Measurements from ENCODE around the gene LSAMP.

Gene LSAMP

GRCh38 chr3:115833074-115833473, 612.2 kb downstream of the LSAMP start:
- no peak overlapping the region for H2BK15ac ChIP-seq (replicated peaks; ENCODE audit: low read depth)
- H3K4me2 ChIP-seq (ENCODE audit: low read length): no peak overlapping the region
- H3K4ac ChIP-seq (ENCODE audit: low read depth, low read length): no peak overlapping the region
- no peak overlapping the region for H3K27ac ChIP-seq (ENCODE audit: low read depth, low read length)
- no peak overlapping the region for H4K5ac ChIP-seq (ENCODE audit: low read length)
- no CpG with 5 or more reads among the region's 2 CpGs for WGBS (ENCODE audit: extremely low coverage, insufficient coverage, low lambda C conversion rate)
- no peak overlapping the region for H3K9ac ChIP-seq (ENCODE audit: low read length)
- no peaks in the 10 kb centered on the region for H3K79me1 ChIP-seq (ENCODE audit: low read length)
- no peak overlapping the region for H3K56ac ChIP-seq (ENCODE audit: low read length)
- no peaks in the 10 kb centered on the region for H3K27me3 ChIP-seq (ENCODE audit: insufficient read depth, low read length, poor library complexity)
- no peaks in the 10 kb centered on the region for H3K36me3 ChIP-seq (ENCODE audit: control insufficient read depth, insufficient read depth, low read length)
- no peak for DNase-seq
- no peak overlapping the region for H2BK5ac ChIP-seq (ENCODE audit: low read length)
- no peak overlapping the region for H2BK120ac ChIP-seq (ENCODE audit: low read depth, low read length)
- no peak overlapping the region for H3K18ac ChIP-seq (ENCODE audit: low read length)
- peaks cover 2% of the 10 kb centered on the region for H3K4me1 ChIP-seq (ENCODE audit: control insufficient read depth, low read depth, low read length)
- no peaks in the 10 kb centered on the region for H3K79me2 ChIP-seq (ENCODE audit: control insufficient read depth, insufficient read depth, low read length)
- no peak overlapping the region for H3K4me3 ChIP-seq (ENCODE audit: low read length)
- no peak overlapping the region for H4K8ac ChIP-seq (ENCODE audit: low read depth, low read length)
- H2AK5ac ChIP-seq (ENCODE audit: low read length): no peak overlapping the region
- no peak overlapping the region for H3K23ac ChIP-seq (ENCODE audit: low read length)

- Histone ChIP-seq H3K36me3 (ENCODE audit: control insufficient read depth, insufficient read depth, low read length) (no peaks in the 10 kb centered on the region), H3K9ac (ENCODE audit: low read length) (no peak overlapping the region), H2BK120ac (ENCODE audit: low read depth, low read length) (no peak overlapping the region), H3K18ac (ENCODE audit: low read length) (no peak overlapping the region), H3K4me2 (ENCODE audit: low read length) (no peak overlapping the region), H3K27ac (ENCODE audit: low read depth, low read length) (no peak overlapping the region), H3K79me1 (ENCODE audit: low read length) (no peaks in the 10 kb centered on the region), H3K4me1 (ENCODE audit: control insufficient read depth, low read depth, low read length) (peaks cover 2% of the 10 kb centered on the region), H4K5ac (ENCODE audit: low read length) (no peak overlapping the region), H4K8ac (ENCODE audit: low read depth, low read length) (no peak overlapping the region), H2BK15ac (replicated peaks; ENCODE audit: low read depth) (no peak overlapping the region), H3K4me3 (ENCODE audit: low read length) (no peak overlapping the region), H3K23ac (ENCODE audit: low read length) (no peak overlapping the region), H3K56ac (ENCODE audit: low read length) (no peak overlapping the region), H3K4ac (ENCODE audit: low read depth, low read length) (no peak overlapping the region), H3K27me3 (ENCODE audit: insufficient read depth, low read length, poor library complexity) (no peaks in the 10 kb centered on the region), H3K79me2 (ENCODE audit: control insufficient read depth, insufficient read depth, low read length) (no peaks in the 10 kb centered on the region), H2AK5ac (ENCODE audit: low read length) (no peak overlapping the region), H2BK5ac (ENCODE audit: low read length) (no peak overlapping the region)
- WGBS (ENCODE audit: extremely low coverage, insufficient coverage, low lambda C conversion rate): no CpG with 5 or more reads among the region's 3 CpGs
- DNase-seq: no peak
These were observed 613.0 kb downstream of the LSAMP start for GRCh38 chr3:115832265-115832664.

- DNase-seq: no peak
These were observed 613.4 kb downstream of the LSAMP start for GRCh38 chr3:115831864-115832263.

DNA sequence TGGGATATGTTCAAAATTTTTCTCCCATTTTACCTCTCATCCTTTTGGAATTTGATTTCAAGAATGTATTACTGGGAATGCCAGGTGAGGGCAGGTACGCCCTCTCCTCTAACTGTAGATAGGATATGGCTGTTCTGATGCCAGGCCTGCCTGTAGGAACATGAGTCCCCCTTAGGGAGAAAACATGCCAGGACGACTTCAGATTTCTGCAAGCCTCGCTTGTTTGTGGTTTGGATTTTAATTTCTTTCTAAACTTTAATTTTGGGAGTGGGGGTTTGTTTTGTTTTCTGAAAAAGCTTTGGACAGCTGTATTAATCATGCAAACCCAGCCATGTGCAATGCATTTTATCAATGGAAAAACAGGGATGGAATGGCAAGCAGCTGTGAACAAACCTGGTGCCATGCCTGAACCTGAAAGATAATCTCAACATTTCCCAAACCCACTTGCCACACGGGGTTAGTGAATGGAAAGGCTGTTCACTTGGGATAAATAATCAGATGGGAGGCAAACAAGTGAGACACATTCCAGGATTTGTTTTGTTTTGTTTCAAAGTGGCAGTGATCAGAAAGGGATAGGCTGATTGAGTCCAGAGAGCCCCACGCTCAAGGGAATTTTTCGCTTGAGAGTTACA, 614.4 kb downstream of the LSAMP start:
- Histone ChIP-seq H3K4ac (ENCODE audit: low read depth, low read length) (no peak overlapping the region), H3K18ac (ENCODE audit: low read length) (peak overlapping the region; percentile 30), H3K27ac (ENCODE audit: low read depth, low read length) (no peak overlapping the region), H3K79me1 (ENCODE audit: low read length) (no peaks in the 10 kb centered on the region), H4K8ac (ENCODE audit: low read depth, low read length) (no peak overlapping the region), H4K5ac (ENCODE audit: low read length) (no peak overlapping the region), H2BK120ac (ENCODE audit: low read depth, low read length) (no peak overlapping the region), H3K9ac (ENCODE audit: low read length) (no peak overlapping the region), H3K79me2 (ENCODE audit: control insufficient read depth, insufficient read depth, low read length) (no peaks in the 10 kb centered on the region), H3K56ac (ENCODE audit: low read length) (no peak overlapping the region), H3K36me3 (ENCODE audit: control insufficient read depth, insufficient read depth, low read length) (no peaks in the 10 kb centered on the region), H2AK5ac (ENCODE audit: low read length) (no peak overlapping the region), H3K4me1 (ENCODE audit: control insufficient read depth, low read depth, low read length) (peaks cover 2% of the 10 kb centered on the region), H3K4me2 (ENCODE audit: low read length) (no peak overlapping the region), H2BK15ac (replicated peaks; ENCODE audit: low read depth) (no peak overlapping the region), H3K23ac (ENCODE audit: low read length) (no peak overlapping the region), H2BK5ac (ENCODE audit: low read length) (no peak overlapping the region), H3K27me3 (ENCODE audit: insufficient read depth, low read length, poor library complexity) (no peaks in the 10 kb centered on the region), H3K4me3 (ENCODE audit: low read length) (no peak overlapping the region)
- WGBS (ENCODE audit: extremely low coverage, insufficient coverage, low lambda C conversion rate): no CpG with 5 or more reads among the region's 6 CpGs
- DNase-seq: no peak

More at GRCh38 chr3:115831864-115832263, 613.4 kb downstream of the LSAMP start:
- no peak overlapping the region for H3K4ac ChIP-seq (ENCODE audit: low read depth, low read length)
- H2BK120ac ChIP-seq (ENCODE audit: low read depth, low read length): no peak overlapping the region
- no CpG with 5 or more reads among the region's 1 CpG for WGBS (ENCODE audit: extremely low coverage, insufficient coverage, low lambda C conversion rate)
- no peak overlapping the region for H3K23ac ChIP-seq (ENCODE audit: low read length)
- H2AK5ac ChIP-seq (ENCODE audit: low read length): no peak overlapping the region
- H3K9ac ChIP-seq (ENCODE audit: low read length): no peak overlapping the region
- peaks cover 2% of the 10 kb centered on the region for H3K4me1 ChIP-seq (ENCODE audit: control insufficient read depth, low read depth, low read length)
- H4K8ac ChIP-seq (ENCODE audit: low read depth, low read length): no peak overlapping the region
- no peak overlapping the region for H2BK15ac ChIP-seq (replicated peaks; ENCODE audit: low read depth)
- no peak overlapping the region for H2BK5ac ChIP-seq (ENCODE audit: low read length)
- no peak overlapping the region for H3K27ac ChIP-seq (ENCODE audit: low read depth, low read length)
- no peaks in the 10 kb centered on the region for H3K79me2 ChIP-seq (ENCODE audit: control insufficient read depth, insufficient read depth, low read length)
- H3K27me3 ChIP-seq (ENCODE audit: insufficient read depth, low read length, poor library complexity): no peaks in the 10 kb centered on the region
- H3K79me1 ChIP-seq (ENCODE audit: low read length): no peaks in the 10 kb centered on the region
- no peak overlapping the region for H4K5ac ChIP-seq (ENCODE audit: low read length)
- H3K36me3 ChIP-seq (ENCODE audit: control insufficient read depth, insufficient read depth, low read length): no peaks in the 10 kb centered on the region
- no peak overlapping the region for H3K56ac ChIP-seq (ENCODE audit: low read length)
- H3K18ac ChIP-seq (ENCODE audit: low read length): no peak overlapping the region
- no peak overlapping the region for H3K4me3 ChIP-seq (ENCODE audit: low read length)
- no peak overlapping the region for H3K4me2 ChIP-seq (ENCODE audit: low read length)

DNA sequence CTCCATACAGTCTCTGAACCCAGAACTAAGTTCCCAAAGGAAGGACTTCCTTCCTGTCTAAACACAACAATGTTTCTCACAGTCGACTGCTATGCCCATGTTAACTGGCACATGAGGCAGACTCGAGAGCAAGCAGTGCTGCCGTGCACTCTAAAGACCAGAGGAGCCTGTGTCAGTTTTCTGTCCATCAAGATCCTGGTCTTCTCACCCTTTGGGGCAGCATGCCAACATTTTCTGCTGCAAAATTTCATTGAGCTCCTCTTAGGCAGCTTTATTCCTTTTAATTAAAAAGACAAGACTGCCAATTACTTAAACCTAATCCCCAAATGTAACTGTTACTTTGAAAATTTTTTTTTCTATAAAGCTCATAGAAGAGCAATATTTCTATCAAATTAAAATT, 616.9 kb downstream of the LSAMP start:
- Histone ChIP-seq H3K79me2 (ENCODE audit: control insufficient read depth, insufficient read depth, low read length) (no peaks in the 10 kb centered on the region), H2BK5ac (ENCODE audit: low read length) (no peak overlapping the region), H3K36me3 (ENCODE audit: control insufficient read depth, insufficient read depth, low read length) (no peaks in the 10 kb centered on the region), H3K4me3 (ENCODE audit: low read length) (no peak overlapping the region), H3K4me2 (ENCODE audit: low read length) (no peak overlapping the region), H4K5ac (ENCODE audit: low read length) (no peak overlapping the region), H3K23ac (ENCODE audit: low read length) (no peak overlapping the region), H3K18ac (ENCODE audit: low read length) (no peak overlapping the region), H3K27ac (ENCODE audit: low read depth, low read length) (no peak overlapping the region), H3K79me1 (ENCODE audit: low read length) (no peaks in the 10 kb centered on the region), H3K4me1 (ENCODE audit: control insufficient read depth, low read depth, low read length) (peaks cover 2% of the 10 kb centered on the region), H2AK5ac (ENCODE audit: low read length) (no peak overlapping the region), H3K27me3 (ENCODE audit: insufficient read depth, low read length, poor library complexity) (no peaks in the 10 kb centered on the region), H3K4ac (ENCODE audit: low read depth, low read length) (no peak overlapping the region), H2BK120ac (ENCODE audit: low read depth, low read length) (no peak overlapping the region), H3K9ac (ENCODE audit: low read length) (no peak overlapping the region), H4K8ac (ENCODE audit: low read depth, low read length) (no peak overlapping the region), H3K56ac (ENCODE audit: low read length) (no peak overlapping the region), H2BK15ac (replicated peaks; ENCODE audit: low read depth) (no peak overlapping the region)
- DNase-seq: no peak
- no CpG with 5 or more reads among the region's 3 CpGs for WGBS (ENCODE audit: extremely low coverage, insufficient coverage, low lambda C conversion rate)

DNA sequence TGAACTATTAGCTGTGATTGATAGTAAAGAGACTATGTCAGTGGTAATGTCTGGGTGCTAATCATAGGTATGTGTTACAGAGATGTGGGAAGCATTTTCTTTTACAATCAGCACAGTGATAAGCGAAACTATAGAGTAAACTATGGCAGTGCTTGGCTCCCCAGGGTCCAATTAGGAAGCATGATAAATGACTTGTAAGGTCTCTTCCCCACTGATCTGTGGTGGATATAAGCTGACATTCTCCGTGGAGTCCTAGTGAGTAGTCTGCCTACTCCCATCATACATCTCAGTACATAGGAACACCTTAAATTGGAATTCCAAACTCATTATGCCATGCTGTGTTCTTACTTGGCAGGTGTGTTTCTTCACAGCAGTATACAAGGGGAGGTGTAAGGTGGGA, 617.8 kb downstream of the LSAMP start:
- Histone ChIP-seq H4K8ac (ENCODE audit: low read depth, low read length) (no peak overlapping the region), H3K27me3 (ENCODE audit: insufficient read depth, low read length, poor library complexity) (no peaks in the 10 kb centered on the region)

More for the DNA sequence above, 617.8 kb downstream of the LSAMP start:
- no peak overlapping the region for H2BK5ac ChIP-seq (ENCODE audit: low read length)
- no peaks in the 10 kb centered on the region for H3K36me3 ChIP-seq (ENCODE audit: control insufficient read depth, insufficient read depth, low read length)
- peak; percentile 92 for DNase-seq
- no peak overlapping the region for H3K4me2 ChIP-seq (ENCODE audit: low read length)
- no peak overlapping the region for H3K4ac ChIP-seq (ENCODE audit: low read depth, low read length)
- no peak overlapping the region for H2BK120ac ChIP-seq (ENCODE audit: low read depth, low read length)
- H2BK15ac ChIP-seq (replicated peaks; ENCODE audit: low read depth): no peak overlapping the region
- no peaks in the 10 kb centered on the region for H3K79me2 ChIP-seq (ENCODE audit: control insufficient read depth, insufficient read depth, low read length)
- WGBS (ENCODE audit: extremely low coverage, insufficient coverage, low lambda C conversion rate): no CpG with 5 or more reads among the region's 2 CpGs
- H3K27ac ChIP-seq (ENCODE audit: low read depth, low read length): no peak overlapping the region
- H3K23ac ChIP-seq (ENCODE audit: low read length): no peak overlapping the region
- H2AK5ac ChIP-seq (ENCODE audit: low read length): no peak overlapping the region
- no peak overlapping the region for H4K5ac ChIP-seq (ENCODE audit: low read length)
- H3K18ac ChIP-seq (ENCODE audit: low read length): no peak overlapping the region
- H3K79me1 ChIP-seq (ENCODE audit: low read length): no peaks in the 10 kb centered on the region
- no peak overlapping the region for H3K4me3 ChIP-seq (ENCODE audit: low read length)
- H3K9ac ChIP-seq (ENCODE audit: low read length): no peak overlapping the region
- no peak overlapping the region for H3K56ac ChIP-seq (ENCODE audit: low read length)
- H3K4me1 ChIP-seq (ENCODE audit: control insufficient read depth, low read depth, low read length): peaks cover 2% of the 10 kb centered on the region

All from mesendoderm (in vitro differentiated cells).